Osteocyte (in vitro differentiated cells): ENCODE results near the gene AANAT. TPM values are rescaled to one million over a fixed set of nuclear protein-coding genes. Genes with fewer than 3 reads are reported as not detected.

Experiments
- DNase-seq: peaks from one replicate; pipeline ENCODE4 v3.0.0; 2021; ENCODE audit warnings: mixed read lengths; ENCODE audit not compliant: unreplicated experiment; ENCODE audit errors: extremely low spot score
- H3K27ac Mint-ChIP-seq: one replicate; pipeline ENCODE4 v1.8.0; 2021; ENCODE audit warnings: mild to moderate bottlenecking, mixed read lengths; ENCODE audit not compliant: unreplicated experiment
- H3K27me3 Mint-ChIP-seq: one replicate; pipeline ENCODE4 v1.8.0; 2021; ENCODE audit warnings: mixed read lengths; ENCODE audit not compliant: unreplicated experiment
- H3K36me3 Mint-ChIP-seq: one replicate; pipeline ENCODE4 v1.8.0; 2021; ENCODE audit warnings: mixed read lengths; ENCODE audit not compliant: unreplicated experiment
- H3K4me1 Mint-ChIP-seq: one replicate; pipeline ENCODE4 v1.8.0; 2021; ENCODE audit warnings: mixed read lengths; ENCODE audit not compliant: unreplicated experiment
- H3K4me3 Mint-ChIP-seq: one replicate; pipeline ENCODE4 v1.8.0; 2021; ENCODE audit warnings: mild to moderate bottlenecking, moderate library complexity, mixed read lengths; ENCODE audit not compliant: unreplicated experiment
- H3K9me3 Mint-ChIP-seq: one replicate; pipeline ENCODE4 v1.8.0; 2021; ENCODE audit warnings: mixed read lengths; ENCODE audit not compliant: unreplicated experiment
- CTCF ChIP-seq: fragments of 200-600 bp; sonication (generic); IDR thresholded peaks from 2 replicates; pipeline ENCODE4 v1.5.0; 2021; ENCODE audit warnings: antibody characterized with exemption, mild to moderate bottlenecking, moderate library complexity
- total RNA-seq: library from RNA; stranded (reverse); gene quantifications from 2 replicates; pipeline ENCODE4 v1.2.1, GENCODE V29; 2021

The AANAT gene
- total RNA-seq, 1 donor from 2014 or later = not detected

- peak; percentile 81 for DNase-seq
- Mint-ChIP-seq H3K27ac (no peak overlapping the region), H3K4me3 (no peak overlapping the region), H3K27me3 (no peaks in the 10 kb centered on the region), H3K4me1 (no peaks in the 10 kb centered on the region), H3K36me3 (no peaks in the 10 kb centered on the region), H3K9me3 (no peaks in the 10 kb centered on the region)
- no peak for TF ChIP-seq CTCF
Measured at GRCh38 chr17:76472726-76473125, 5.3 kb downstream of the AANAT start.

- H3K9me3 Mint-ChIP-seq = no peaks in the 10 kb centered on the region
- no peaks in the 10 kb centered on the region for H3K36me3 Mint-ChIP-seq
- peak; percentile 84 for DNase-seq
- H3K27ac Mint-ChIP-seq = no peak overlapping the region
- no peaks in the 10 kb centered on the region for H3K27me3 Mint-ChIP-seq
- no peaks in the 10 kb centered on the region for H3K4me1 Mint-ChIP-seq
- TF ChIP-seq CTCF = peak; percentile 42
- H3K4me3 Mint-ChIP-seq = no peak overlapping the region
Measured at GRCh38 chr17:76473541-76473985, 6.2 kb downstream of the AANAT start.

- Mint-ChIP-seq H3K9me3 (no peaks in the 10 kb centered on the region), H3K27ac (no peak overlapping the region), H3K36me3 (no peaks in the 10 kb centered on the region), H3K4me3 (no peak overlapping the region), H3K4me1 (no peaks in the 10 kb centered on the region), H3K27me3 (no peaks in the 10 kb centered on the region)
- DNase-seq = no peak
- TF ChIP-seq CTCF = no peak
Measured at GRCh38 chr17:76474238-76474637, 6.8 kb downstream of the AANAT start.

GRCh38 chr17:76474894-76475293, 7.5 kb downstream of the AANAT start:
- no peaks in the 10 kb centered on the region for H3K4me1 Mint-ChIP-seq
- no peak for DNase-seq
- no peak overlapping the region for H3K4me3 Mint-ChIP-seq
- H3K36me3 Mint-ChIP-seq = no peaks in the 10 kb centered on the region
- H3K9me3 Mint-ChIP-seq = no peaks in the 10 kb centered on the region
- TF ChIP-seq CTCF = no peak
- no peak overlapping the region for H3K27ac Mint-ChIP-seq
- no peaks in the 10 kb centered on the region for H3K27me3 Mint-ChIP-seq

GRCh38 chr17:76475302-76475701, 7.9 kb downstream of the AANAT start:
- H3K27me3 Mint-ChIP-seq = no peaks in the 10 kb centered on the region
- no peak for TF ChIP-seq CTCF
- no peaks in the 10 kb centered on the region for H3K4me1 Mint-ChIP-seq

More at GRCh38 chr17:76475302-76475701, 7.9 kb downstream of the AANAT start:
- H3K4me3 Mint-ChIP-seq = no peak overlapping the region
- no peak for DNase-seq
- no peaks in the 10 kb centered on the region for H3K9me3 Mint-ChIP-seq
- no peak overlapping the region for H3K27ac Mint-ChIP-seq
- no peaks in the 10 kb centered on the region for H3K36me3 Mint-ChIP-seq
